HepG2 (cell line): Measurements from ENCODE around the gene UBR1. TPM values are rescaled to one million over a fixed set of nuclear protein-coding genes. Genes with fewer than 3 reads are reported as not detected.

Experiments
- HES4 ChIP-seq: sonication (generic); formaldehyde crosslinking; IDR thresholded peaks from 2 replicates; pipeline ENCODE4 v1.9.0; 2021; ENCODE audit warnings: mild to moderate bottlenecking, missing genetic modification reagents, borderline replicate concordance
- SAP130 ChIP-seq: IDR thresholded peaks from 2 replicates; pipeline ENCODE4 v1.6.1; 2016; ENCODE audit warnings: low read depth
- SIX1 ChIP-seq: sonication (generic); formaldehyde crosslinking; IDR thresholded peaks from 2 replicates; pipeline ENCODE4 v1.4.0; 2020; ENCODE audit warnings: missing genetic modification reagents, borderline replicate concordance
- SOX5 ChIP-seq: IDR thresholded peaks from 2 replicates; pipeline ENCODE4 v1.6.1; 2016; ENCODE audit warnings: borderline replicate concordance
- SP140L ChIP-seq: sonication (generic); formaldehyde crosslinking; IDR thresholded peaks from 2 replicates; pipeline ENCODE4 v1.4.0; 2020; ENCODE audit warnings: missing genetic modification reagents, borderline replicate concordance
- STAT6 ChIP-seq: sonication (generic); formaldehyde crosslinking; IDR thresholded peaks from 2 replicates; pipeline ENCODE4 v1.4.0; 2020; ENCODE audit warnings: missing genetic modification reagents, mild to moderate bottlenecking, borderline replicate concordance
- THRA ChIP-seq: sonication (generic); formaldehyde crosslinking; IDR thresholded peaks from 2 replicates; pipeline ENCODE4 v1.4.0; 2020; ENCODE audit warnings: missing genetic modification reagents, borderline replicate concordance
- ZMYM2 ChIP-seq: sonication (generic); formaldehyde crosslinking; IDR thresholded peaks from 2 replicates; pipeline ENCODE4 v1.8.0; 2022; ENCODE audit warnings: mild to moderate bottlenecking, missing genetic modification reagents
- ZNF230 ChIP-seq: sonication (generic); formaldehyde crosslinking; IDR thresholded peaks from 2 replicates; pipeline ENCODE4 v1.4.0; 2020; ENCODE audit warnings: mild to moderate bottlenecking, missing genetic modification reagents
- polyA plus RNA-seq, 8 experiments: library from polyadenylated mRNA; depleted of rRNA in 3 of 8; stranded (reverse) in 7 of 8; unstranded in 1 of 8; fragments of >200 nt; fragmentation: Illumina TruSeq in 4 of 8; extraction: Trizol in 4 of 8; gene quantifications; 2 replicates each; pipeline versions ENCODE4 v1.2.1 to v1.2.3, GENCODE V29; 2011 to 2016; ENCODE audit warnings: low read depth in 4 of 8, missing spikeins in 1 of 8, mixed read lengths in 1 of 8; ENCODE audit not compliant: insufficient read depth in 1 of 8
- total RNA-seq, 5 experiments: library from RNA; depleted of rRNA; stranded (reverse); fragments of >200 nt; fragmentation: Illumina TruSeq; extraction: Trizol; gene quantifications; 2 replicates each; pipeline ENCODE4 v1.2.3, GENCODE V29; 2016; ENCODE audit warnings: low read depth in 1 of 5
- TF ChIP-seq, protein P1 (sequence below): sonication (generic); formaldehyde crosslinking; IDR thresholded peaks from 2 replicates; pipeline ENCODE4 v1.4.0; 2020; ENCODE audit warnings: mild to moderate bottlenecking, missing genetic modification reagents
- TF ChIP-seq, protein P2 (sequence below): IDR thresholded peaks from 2 replicates; pipeline ENCODE4 v1.6.1; 2018; ENCODE audit warnings: missing genetic modification reagents, mild to moderate bottlenecking, missing compliant biosample characterization
- TF ChIP-seq, protein P3 (sequence below): IDR thresholded peaks from 2 replicates; pipeline ENCODE4 v1.4.0; 2020; ENCODE audit warnings: mild to moderate bottlenecking, missing genetic modification reagents
- TF ChIP-seq, protein P4 (sequence below): sonication (generic); formaldehyde crosslinking; conservative IDR thresholded peaks from 2 replicates; pipeline ENCODE4 v1.4.0; 2020; ENCODE audit warnings: mild to moderate bottlenecking, missing genetic modification reagents, moderate library complexity

Gene UBR1
- total and polyA plus RNA-seq, 2 of the 13 experiments (the other 11 are each of a cell fraction or from before 2014, with no cell fraction given): 6.4 to 18.0 TPM

- TF ChIP-seq, protein P1, sequence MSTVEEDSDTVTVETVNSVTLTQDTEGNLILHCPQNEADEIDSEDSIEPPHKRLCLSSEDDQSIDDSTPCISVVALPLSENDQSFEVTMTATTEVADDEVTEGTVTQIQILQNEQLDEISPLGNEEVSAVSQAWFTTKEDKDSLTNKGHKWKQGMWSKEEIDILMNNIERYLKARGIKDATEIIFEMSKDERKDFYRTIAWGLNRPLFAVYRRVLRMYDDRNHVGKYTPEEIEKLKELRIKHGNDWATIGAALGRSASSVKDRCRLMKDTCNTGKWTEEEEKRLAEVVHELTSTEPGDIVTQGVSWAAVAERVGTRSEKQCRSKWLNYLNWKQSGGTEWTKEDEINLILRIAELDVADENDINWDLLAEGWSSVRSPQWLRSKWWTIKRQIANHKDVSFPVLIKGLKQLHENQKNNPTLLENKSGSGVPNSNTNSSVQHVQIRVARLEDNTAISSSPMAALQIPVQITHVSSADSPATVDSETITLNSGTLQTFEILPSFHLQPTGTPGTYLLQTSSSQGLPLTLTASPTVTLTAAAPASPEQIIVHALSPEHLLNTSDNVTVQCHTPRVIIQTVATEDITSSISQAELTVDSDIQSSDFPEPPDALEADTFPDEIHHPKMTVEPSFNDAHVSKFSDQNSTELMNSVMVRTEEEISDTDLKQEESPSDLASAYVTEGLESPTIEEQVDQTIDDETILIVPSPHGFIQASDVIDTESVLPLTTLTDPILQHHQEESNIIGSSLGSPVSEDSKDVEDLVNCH (CRISPR knock-in tag): no peak
- TF ChIP-seq SAP130 (CRISPR knock-in tag): peak; percentile 43; the same call in 1 of the 2 replicates
- no peak for TF ChIP-seq ZNF230
- TF ChIP-seq SIX1 (CRISPR knock-in tag): peak; percentile 64; the same call in 1 of the 2 replicates
- no peak for TF ChIP-seq HES4 (CRISPR knock-in tag)
- TF ChIP-seq SOX5 (CRISPR knock-in tag): peak; percentile 49; the same call in 1 of the 2 replicates
- TF ChIP-seq, protein P2, sequence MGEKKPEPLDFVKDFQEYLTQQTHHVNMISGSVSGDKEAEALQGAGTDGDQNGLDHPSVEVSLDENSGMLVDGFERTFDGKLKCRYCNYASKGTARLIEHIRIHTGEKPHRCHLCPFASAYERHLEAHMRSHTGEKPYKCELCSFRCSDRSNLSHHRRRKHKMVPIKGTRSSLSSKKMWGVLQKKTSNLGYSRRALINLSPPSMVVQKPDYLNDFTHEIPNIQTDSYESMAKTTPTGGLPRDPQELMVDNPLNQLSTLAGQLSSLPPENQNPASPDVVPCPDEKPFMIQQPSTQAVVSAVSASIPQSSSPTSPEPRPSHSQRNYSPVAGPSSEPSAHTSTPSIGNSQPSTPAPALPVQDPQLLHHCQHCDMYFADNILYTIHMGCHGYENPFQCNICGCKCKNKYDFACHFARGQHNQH (CRISPR knock-in tag): 0 out of 2 replicates have a peak, but pooled peaks have one; percentile 21
- TF ChIP-seq STAT6 (CRISPR knock-in tag): no peak
- TF ChIP-seq SP140L (CRISPR knock-in tag): no peak
- TF ChIP-seq, protein P3, sequence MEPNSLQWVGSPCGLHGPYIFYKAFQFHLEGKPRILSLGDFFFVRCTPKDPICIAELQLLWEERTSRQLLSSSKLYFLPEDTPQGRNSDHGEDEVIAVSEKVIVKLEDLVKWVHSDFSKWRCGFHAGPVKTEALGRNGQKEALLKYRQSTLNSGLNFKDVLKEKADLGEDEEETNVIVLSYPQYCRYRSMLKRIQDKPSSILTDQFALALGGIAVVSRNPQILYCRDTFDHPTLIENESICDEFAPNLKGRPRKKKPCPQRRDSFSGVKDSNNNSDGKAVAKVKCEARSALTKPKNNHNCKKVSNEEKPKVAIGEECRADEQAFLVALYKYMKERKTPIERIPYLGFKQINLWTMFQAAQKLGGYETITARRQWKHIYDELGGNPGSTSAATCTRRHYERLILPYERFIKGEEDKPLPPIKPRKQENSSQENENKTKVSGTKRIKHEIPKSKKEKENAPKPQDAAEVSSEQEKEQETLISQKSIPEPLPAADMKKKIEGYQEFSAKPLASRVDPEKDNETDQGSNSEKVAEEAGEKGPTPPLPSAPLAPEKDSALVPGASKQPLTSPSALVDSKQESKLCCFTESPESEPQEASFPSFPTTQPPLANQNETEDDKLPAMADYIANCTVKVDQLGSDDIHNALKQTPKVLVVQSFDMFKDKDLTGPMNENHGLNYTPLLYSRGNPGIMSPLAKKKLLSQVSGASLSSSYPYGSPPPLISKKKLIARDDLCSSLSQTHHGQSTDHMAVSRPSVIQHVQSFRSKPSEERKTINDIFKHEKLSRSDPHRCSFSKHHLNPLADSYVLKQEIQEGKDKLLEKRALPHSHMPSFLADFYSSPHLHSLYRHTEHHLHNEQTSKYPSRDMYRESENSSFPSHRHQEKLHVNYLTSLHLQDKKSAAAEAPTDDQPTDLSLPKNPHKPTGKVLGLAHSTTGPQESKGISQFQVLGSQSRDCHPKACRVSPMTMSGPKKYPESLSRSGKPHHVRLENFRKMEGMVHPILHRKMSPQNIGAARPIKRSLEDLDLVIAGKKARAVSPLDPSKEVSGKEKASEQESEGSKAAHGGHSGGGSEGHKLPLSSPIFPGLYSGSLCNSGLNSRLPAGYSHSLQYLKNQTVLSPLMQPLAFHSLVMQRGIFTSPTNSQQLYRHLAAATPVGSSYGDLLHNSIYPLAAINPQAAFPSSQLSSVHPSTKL (CRISPR knock-in tag): peak; percentile 42; the same call in 1 of the 2 replicates
- TF ChIP-seq, protein P4, sequence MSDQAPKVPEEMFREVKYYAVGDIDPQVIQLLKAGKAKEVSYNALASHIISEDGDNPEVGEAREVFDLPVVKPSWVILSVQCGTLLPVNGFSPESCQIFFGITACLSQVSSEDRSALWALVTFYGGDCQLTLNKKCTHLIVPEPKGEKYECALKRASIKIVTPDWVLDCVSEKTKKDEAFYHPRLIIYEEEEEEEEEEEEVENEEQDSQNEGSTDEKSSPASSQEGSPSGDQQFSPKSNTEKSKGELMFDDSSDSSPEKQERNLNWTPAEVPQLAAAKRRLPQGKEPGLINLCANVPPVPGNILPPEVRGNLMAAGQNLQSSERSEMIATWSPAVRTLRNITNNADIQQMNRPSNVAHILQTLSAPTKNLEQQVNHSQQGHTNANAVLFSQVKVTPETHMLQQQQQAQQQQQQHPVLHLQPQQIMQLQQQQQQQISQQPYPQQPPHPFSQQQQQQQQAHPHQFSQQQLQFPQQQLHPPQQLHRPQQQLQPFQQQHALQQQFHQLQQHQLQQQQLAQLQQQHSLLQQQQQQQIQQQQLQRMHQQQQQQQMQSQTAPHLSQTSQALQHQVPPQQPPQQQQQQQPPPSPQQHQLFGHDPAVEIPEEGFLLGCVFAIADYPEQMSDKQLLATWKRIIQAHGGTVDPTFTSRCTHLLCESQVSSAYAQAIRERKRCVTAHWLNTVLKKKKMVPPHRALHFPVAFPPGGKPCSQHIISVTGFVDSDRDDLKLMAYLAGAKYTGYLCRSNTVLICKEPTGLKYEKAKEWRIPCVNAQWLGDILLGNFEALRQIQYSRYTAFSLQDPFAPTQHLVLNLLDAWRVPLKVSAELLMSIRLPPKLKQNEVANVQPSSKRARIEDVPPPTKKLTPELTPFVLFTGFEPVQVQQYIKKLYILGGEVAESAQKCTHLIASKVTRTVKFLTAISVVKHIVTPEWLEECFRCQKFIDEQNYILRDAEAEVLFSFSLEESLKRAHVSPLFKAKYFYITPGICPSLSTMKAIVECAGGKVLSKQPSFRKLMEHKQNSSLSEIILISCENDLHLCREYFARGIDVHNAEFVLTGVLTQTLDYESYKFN (CRISPR knock-in tag): peak; percentile 53
- TF ChIP-seq THRA: peak; percentile 81; the same call in 1 of the 2 replicates
- no peak for TF ChIP-seq ZMYM2
Measured at GRCh38 chr15:43125100-43125661, 19.3 kb upstream of the UBR1 start (continued).
